IPS-15b (cell line): ENCODE data around the gene ERVFRD-1.

Source experiments
- H3K27me3 ChIP-seq: one replicate; pipeline ENCODE4 v1.6.1; 2013; ENCODE audit warnings: low read length; ENCODE audit not compliant: control insufficient read depth, insufficient read depth
- H3K36me3 ChIP-seq: one replicate; pipeline ENCODE4 v1.6.1; 2013; ENCODE audit warnings: low read length; ENCODE audit not compliant: control insufficient read depth, insufficient read depth
- H3K4me1 ChIP-seq: one replicate; pipeline ENCODE4 v1.6.1; 2013; ENCODE audit warnings: mild to moderate bottlenecking, low read length; ENCODE audit not compliant: control insufficient read depth, insufficient read depth
- H3K4me3 ChIP-seq: one replicate; pipeline ENCODE4 v1.5.1; 2013; ENCODE audit warnings: low read depth, low read length
- H3K9ac ChIP-seq: one replicate; pipeline ENCODE4 v1.6.1; 2013; ENCODE audit warnings: low read depth, mild to moderate bottlenecking, low read length
- H3K9me3 ChIP-seq: one replicate; pipeline ENCODE4 v1.6.1; 2013; ENCODE audit warnings: mild to moderate bottlenecking, low read length; ENCODE audit not compliant: control insufficient read depth, insufficient read depth

ERVFRD-1 gene

GRCh38 chr6:11080296-11080695 lies 31.2 kb downstream of the ERVFRD-1 start:
- no peaks in the 10 kb centered on the region for H3K27me3 ChIP-seq
- H3K9ac ChIP-seq, result no peak overlapping the region
- H3K9me3 ChIP-seq, result no peaks in the 10 kb centered on the region
- no peak overlapping the region for H3K4me3 ChIP-seq
- H3K36me3 ChIP-seq, result no peaks in the 10 kb centered on the region
- H3K4me1 ChIP-seq, result peaks cover 4% of the 10 kb centered on the region

DNA sequence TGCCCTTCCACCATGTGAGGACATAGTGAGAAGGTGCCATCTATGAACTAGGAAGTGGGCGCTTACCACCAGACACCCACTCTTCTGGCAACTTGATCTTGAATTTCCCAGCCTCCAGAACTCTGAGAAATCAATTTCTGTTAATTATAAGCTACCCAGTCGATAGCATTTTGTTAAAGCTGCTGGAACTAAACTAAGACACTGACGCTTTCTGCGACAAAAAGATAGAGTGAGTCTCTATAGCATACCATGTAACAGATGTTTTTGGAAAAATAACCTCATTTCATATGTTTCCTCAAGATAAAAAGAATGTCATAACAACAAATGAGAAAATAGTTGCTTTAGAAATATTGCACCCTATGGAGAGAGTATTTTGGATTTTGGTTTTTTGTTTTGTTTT lies 33.3 kb downstream of the ERVFRD-1 start:
- Histone ChIP-seq H3K4me3 (no peak overlapping the region), H3K27me3 (no peaks in the 10 kb centered on the region), H3K4me1 (peaks cover 4% of the 10 kb centered on the region), H3K9ac (no peak overlapping the region), H3K36me3 (no peaks in the 10 kb centered on the region), H3K9me3 (no peaks in the 10 kb centered on the region)

DNA sequence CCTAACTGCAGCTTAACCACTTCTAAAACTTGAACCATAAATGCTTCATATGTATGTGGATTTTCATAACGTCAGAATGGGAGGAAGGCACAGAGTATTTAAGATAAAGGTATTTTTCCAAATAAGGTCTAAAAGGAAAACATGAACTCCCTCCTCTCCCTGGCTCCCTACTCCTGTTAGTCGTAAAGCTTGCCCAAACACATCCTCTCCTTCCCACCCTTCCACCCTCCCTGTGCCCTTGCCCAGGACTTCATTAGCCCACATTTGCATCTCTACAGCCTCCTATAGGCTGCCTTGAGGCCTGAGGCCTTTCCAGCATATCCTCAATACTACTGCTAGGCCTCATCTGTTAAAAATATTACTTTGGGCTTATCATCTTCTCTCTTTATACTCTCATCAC lies 35.0 kb downstream of the ERVFRD-1 start:
- Histone ChIP-seq H3K9ac (no peak overlapping the region), H3K9me3 (no peaks in the 10 kb centered on the region), H3K36me3 (no peaks in the 10 kb centered on the region), H3K4me3 (no peak overlapping the region), H3K4me1 (peaks cover 4% of the 10 kb centered on the region), H3K27me3 (no peaks in the 10 kb centered on the region)

DNA sequence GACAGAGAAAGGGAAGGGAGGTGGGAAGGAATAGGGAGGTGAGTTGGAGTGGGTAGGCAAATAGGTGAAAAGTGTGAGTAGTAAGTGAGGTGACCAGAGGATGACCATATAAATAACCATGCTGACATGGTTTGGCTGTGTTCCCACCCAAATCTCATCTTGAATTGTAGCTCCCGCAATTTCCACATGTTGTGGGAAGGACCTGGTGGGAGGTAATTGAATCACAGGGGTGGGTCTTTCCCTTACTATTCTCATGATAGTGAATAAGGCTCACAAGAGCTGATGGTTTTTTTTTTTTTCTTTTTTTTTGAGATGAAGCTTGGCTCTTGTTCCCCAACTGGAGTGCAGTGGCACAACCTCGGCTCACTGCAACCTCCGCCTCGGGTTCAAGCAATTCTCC lies 39.4 kb downstream of the ERVFRD-1 start:
- no peak overlapping the region for H3K9ac ChIP-seq
- H3K36me3 ChIP-seq, result no peaks in the 10 kb centered on the region
- H3K27me3 ChIP-seq, result no peaks in the 10 kb centered on the region
- no peaks in the 10 kb centered on the region for H3K9me3 ChIP-seq
- H3K4me1 ChIP-seq, result peaks cover 4% of the 10 kb centered on the region
- no peak overlapping the region for H3K4me3 ChIP-seq

DNA sequence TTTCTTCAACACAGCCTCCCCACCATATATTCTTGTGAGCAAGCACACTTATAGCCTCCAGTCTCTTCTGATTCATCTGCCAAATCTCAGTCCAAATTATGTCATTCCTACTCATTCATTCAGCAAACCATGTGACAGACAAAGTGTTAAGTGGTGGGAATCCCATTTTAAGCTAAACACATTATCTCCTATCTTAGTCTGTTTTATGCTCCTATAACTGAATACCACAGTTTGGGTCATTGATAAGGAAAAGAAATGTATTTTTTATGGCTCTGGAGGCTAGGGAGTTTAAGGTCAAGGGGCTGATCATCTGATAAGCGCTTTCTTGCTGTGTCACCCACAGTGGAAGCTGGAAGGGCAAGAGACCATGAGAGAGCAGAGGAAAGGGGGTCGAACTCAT lies 41.8 kb downstream of the ERVFRD-1 start:
- Histone ChIP-seq H3K27me3 (no peaks in the 10 kb centered on the region), H3K4me3 (no peak overlapping the region), H3K9ac (no peak overlapping the region), H3K9me3 (no peaks in the 10 kb centered on the region), H3K36me3 (no peaks in the 10 kb centered on the region), H3K4me1 (no peaks in the 10 kb centered on the region)

DNA sequence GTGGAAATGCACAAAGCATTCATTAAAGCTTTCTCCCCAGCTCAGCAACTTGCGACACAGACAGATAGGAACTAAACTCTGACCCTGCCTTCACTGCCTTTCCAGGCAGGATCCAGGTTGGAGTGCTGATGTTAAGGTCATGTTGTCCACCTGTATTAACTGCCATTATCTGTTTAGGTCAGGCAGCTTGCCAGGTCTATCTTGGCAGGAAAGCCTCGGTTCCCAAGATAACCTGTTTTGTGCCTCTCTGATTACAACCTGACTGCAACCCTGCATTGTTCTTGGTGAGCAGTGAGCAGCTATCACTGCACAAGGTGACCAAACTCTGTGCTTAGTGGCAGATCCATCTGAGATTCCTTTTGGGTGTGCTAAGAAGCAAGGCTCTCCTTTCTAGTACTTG lies 44.2 kb downstream of the ERVFRD-1 start:
- Histone ChIP-seq H3K27me3 (no peaks in the 10 kb centered on the region), H3K36me3 (no peaks in the 10 kb centered on the region), H3K4me1 (no peaks in the 10 kb centered on the region), H3K9me3 (no peaks in the 10 kb centered on the region), H3K9ac (no peak overlapping the region), H3K4me3 (no peak overlapping the region)

- Histone ChIP-seq H3K4me1 (no peaks in the 10 kb centered on the region), H3K36me3 (no peaks in the 10 kb centered on the region), H3K9ac (no peak overlapping the region), H3K27me3 (no peaks in the 10 kb centered on the region), H3K4me3 (no peak overlapping the region), H3K9me3 (no peaks in the 10 kb centered on the region)
These were observed 44.8 kb downstream of the ERVFRD-1 start for GRCh38 chr6:11066505-11067347.

DNA sequence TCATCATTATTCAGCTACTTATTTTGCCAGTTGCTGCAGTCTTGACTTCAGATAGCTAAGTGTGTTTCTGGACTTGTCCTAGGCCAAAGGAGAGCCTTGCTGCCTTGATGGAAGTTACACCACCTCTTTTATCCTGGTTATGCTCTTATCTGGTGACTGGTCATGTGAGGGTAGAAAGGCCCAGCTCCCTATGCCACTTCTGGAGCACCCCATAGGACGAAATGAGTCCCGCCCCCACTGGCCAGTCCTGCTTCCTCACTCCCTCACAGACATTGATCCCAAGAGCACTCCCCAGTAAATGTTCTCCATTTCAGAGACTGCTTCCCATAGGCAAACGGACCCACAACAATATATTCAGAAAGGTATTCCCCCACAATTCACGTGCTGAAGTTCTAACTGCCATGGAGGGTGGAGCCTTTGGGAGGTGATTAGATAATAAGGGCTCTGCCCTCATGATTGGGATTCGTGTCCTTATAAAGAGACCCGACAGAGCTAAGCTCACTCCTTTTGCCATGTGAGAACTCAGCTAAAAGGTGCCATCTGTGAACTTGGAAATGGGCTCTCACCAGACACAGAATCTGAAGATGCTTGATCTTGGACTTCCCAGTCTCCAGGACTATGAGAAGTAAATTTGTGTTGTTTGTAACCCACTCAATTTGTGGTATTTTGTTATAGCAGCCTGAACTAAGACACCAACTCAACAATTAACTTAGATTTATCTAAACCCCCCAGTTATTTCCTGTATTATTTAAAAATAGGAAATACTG lies 45.9 kb downstream of the ERVFRD-1 start:
- Histone ChIP-seq H3K27me3 (no peaks in the 10 kb centered on the region), H3K9ac (no peak overlapping the region), H3K4me1 (no peaks in the 10 kb centered on the region), H3K36me3 (no peaks in the 10 kb centered on the region), H3K9me3 (no peaks in the 10 kb centered on the region), H3K4me3 (no peak overlapping the region)

DNA sequence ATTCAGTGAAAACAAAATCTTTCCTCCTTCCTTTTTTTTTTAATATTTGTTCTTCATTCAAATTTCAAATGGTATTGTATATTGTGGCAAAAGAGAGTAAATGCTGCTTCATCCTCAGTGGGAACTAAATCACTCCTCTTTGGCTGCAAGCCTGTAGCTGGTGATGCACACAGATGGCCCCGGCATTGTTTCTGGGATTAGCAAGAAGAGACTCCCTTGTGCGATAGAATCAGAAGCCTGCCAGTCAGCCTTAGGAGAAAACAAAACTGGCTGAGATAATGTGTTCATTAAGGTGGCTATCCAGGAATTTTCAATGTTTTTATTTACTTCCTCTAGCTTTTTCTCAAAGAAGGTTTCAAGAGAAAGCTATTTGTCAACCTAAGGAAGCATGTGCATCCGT lies 46.7 kb downstream of the ERVFRD-1 start:
- H3K9ac ChIP-seq, result no peak overlapping the region

DNA sequence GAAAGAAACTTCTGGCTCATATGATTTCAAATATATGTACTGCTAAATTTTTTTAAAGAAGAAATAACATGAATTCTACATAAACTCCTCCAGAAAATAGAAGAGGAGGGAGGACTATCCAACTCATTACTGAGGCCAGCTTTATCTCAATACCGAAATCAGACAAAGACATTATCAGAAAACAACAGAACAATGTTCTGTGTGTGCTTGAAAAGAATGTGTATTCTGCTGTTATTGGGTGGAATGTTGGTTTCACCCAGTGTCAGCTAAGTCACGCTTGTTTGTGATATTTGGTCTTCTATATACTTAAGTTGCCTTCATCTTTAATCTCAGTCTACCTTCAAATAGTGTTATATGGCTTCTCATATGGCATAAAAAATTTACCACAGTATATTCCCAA lies 48.8 kb downstream of the ERVFRD-1 start:
- Histone ChIP-seq H3K27me3 (no peaks in the 10 kb centered on the region), H3K36me3 (no peaks in the 10 kb centered on the region), H3K4me1 (no peaks in the 10 kb centered on the region), H3K4me3 (no peak overlapping the region), H3K9me3 (no peaks in the 10 kb centered on the region), H3K9ac (no peak overlapping the region)

More for the DNA sequence above, 46.7 kb downstream of the ERVFRD-1 start:
- no peaks in the 10 kb centered on the region for H3K27me3 ChIP-seq
- no peaks in the 10 kb centered on the region for H3K9me3 ChIP-seq
- no peak overlapping the region for H3K4me3 ChIP-seq
- H3K36me3 ChIP-seq, result no peaks in the 10 kb centered on the region
- H3K4me1 ChIP-seq, result no peaks in the 10 kb centered on the region

GRCh38 chr6:11062083-11062482 lies 49.4 kb downstream of the ERVFRD-1 start:
- Histone ChIP-seq H3K9me3 (no peaks in the 10 kb centered on the region), H3K4me3 (no peak overlapping the region), H3K36me3 (no peaks in the 10 kb centered on the region), H3K27me3 (no peaks in the 10 kb centered on the region), H3K4me1 (no peaks in the 10 kb centered on the region), H3K9ac (no peak overlapping the region)

GRCh38 chr6:11058406-11058805 lies 53.1 kb downstream of the ERVFRD-1 start:
- H3K9me3 ChIP-seq, result no peaks in the 10 kb centered on the region
- H3K4me1 ChIP-seq, result no peaks in the 10 kb centered on the region
- no peak overlapping the region for H3K4me3 ChIP-seq
- no peaks in the 10 kb centered on the region for H3K27me3 ChIP-seq
- H3K9ac ChIP-seq, result no peak overlapping the region
- no peaks in the 10 kb centered on the region for H3K36me3 ChIP-seq
